Measurements from ENCODE around the gene PDCD1. TPM values are rescaled to one million over a fixed set of nuclear protein-coding genes. Genes with fewer than 3 reads are reported as not detected.
"Not testable (repeated sequence)": the region's sequence is repeated elsewhere in the genome, so short reads cannot be mapped to it uniquely, and the experiment has no call there.

PDCD1 gene
- total RNA-seq, 2 donors from 2014 or later = 22.5 to 25.4 TPM

DNA sequence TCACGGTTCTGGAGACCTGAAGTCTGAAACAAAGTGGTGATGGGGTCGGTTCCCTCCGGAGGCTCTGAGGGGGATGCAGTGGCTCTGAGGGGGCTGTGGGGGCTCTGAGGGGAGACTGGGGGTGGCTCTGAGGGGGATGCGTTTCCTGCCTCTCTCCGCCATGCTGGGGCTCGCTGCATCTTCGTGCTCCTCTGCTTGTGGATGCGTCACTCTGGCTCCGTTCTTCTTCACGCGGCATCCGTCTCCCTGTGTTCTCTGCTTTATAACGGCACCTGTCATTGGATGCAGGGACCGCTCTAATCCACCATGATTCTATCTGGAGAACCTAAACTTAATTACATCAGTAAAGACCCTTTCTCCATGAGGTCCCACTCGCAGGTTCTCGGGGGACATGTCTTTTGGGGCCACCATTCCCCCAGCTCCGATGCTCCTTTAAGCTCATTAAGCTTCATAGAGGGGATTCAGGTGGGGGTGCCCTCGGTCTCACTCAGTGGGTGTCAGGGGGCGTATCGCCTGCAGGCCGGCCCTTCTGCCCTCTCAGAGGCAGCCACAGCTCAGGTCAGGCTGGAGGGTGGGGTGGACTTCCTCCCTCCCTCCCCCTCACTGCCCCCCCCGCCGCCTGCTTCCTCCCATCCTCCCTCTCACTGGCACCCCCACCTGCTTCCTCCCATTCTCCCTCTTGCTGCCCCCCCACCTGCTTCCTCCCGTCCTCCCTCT lies 29.3 kb upstream of the PDCD1 start:
- H3K27ac Mint-ChIP-seq = peak overlapping the region in 1 of 2 donors; percentile 75

DNA sequence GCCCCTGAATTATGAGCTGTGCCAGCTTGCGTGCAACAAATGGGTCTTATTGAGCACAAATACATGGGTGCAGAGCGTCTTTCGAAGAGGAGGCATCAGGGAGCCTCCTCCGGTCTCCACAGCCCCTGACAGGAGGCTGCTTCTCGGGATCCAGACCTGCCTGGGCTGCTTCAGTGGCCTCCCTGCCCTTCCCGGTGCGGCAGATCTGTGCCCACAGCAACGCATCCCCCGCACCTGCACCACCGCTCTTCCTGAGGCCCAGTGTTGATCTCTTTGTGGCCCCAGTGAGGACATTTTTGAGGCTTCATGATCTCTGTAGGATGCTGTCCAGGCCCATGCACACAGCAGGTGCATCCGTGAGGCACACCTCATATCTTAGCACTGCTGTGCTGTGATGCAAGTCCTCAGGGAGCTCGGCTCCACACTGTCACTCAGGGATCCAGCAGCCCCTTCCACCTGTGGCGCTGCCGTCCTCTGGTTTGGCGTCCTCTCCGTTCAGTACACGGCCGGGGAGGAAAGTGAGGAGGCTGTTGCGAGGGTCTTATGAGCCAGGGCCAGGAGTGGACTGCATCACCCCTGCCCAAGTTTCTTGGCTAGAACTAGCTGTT lies 28.2 kb upstream of the PDCD1 start:
- H3K9me3 Mint-ChIP-seq = no peaks in the 10 kb centered on the region
- H3K27ac Mint-ChIP-seq = peak overlapping the region in 1 of 2 donors; percentile 77
- peaks cover 0 to 23% of the 10 kb centered on the region in 2 donors for H3K36me3 Mint-ChIP-seq
- DNase-seq (ENCODE audit: low spot score in 2 of 2) = no peak
- no peak for ATAC-seq

More for the DNA sequence above, 29.3 kb upstream of the PDCD1 start:
- DNase-seq (ENCODE audit: low spot score in 2 of 2) (no peak), ATAC-seq (no peak)
- H3K36me3 Mint-ChIP-seq = peaks cover 0 to 23% of the 10 kb centered on the region in 2 donors
- H3K9me3 Mint-ChIP-seq = no peaks in the 10 kb centered on the region

GRCh38 chr2:241885946-241886643 lies 27.4 kb upstream of the PDCD1 start:
- DNase-seq (ENCODE audit: low spot score in 2 of 2) (no peak), ATAC-seq (no peak)
- H3K9me3 Mint-ChIP-seq = no peaks in the 10 kb centered on the region
- peak overlapping the region in 1 of 2 donors; percentile 75 for H3K27ac Mint-ChIP-seq
- H3K36me3 Mint-ChIP-seq = peaks cover under 1 to 23% of the 10 kb centered on the region in 2 donors

GRCh38 chr2:241885291-241885945 lies 26.7 kb upstream of the PDCD1 start:
- DNase-seq (ENCODE audit: low spot score in 2 of 2) = no peak
- Mint-ChIP-seq H3K27ac (no peak overlapping the region), H3K9me3 (no peaks in the 10 kb centered on the region), H3K36me3 (peaks cover 5 to 23% of the 10 kb centered on the region in 2 donors)
- ATAC-seq = no peak

DNA sequence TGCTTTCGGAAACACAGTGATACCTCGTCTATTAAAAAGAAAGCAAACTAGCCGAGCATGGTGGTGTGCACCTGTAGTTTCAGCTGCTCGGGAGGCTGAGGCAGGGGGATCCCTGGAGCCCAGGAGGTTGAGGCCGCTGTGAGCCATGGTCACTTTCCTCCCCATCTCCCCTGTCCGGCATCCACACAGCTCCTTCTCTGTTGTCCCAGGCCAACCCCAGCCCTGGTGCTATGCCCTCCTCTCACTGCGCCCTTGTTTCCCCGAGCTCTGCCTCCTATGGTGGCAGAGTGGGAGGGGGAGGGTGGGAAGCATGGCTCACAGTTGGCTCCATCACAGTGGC lies 26.2 kb upstream of the PDCD1 start:
- DNase-seq (ENCODE audit: low spot score in 2 of 2) (no peak), ATAC-seq (no peak)
- no peaks in the 10 kb centered on the region for H3K9me3 Mint-ChIP-seq
- H3K27ac Mint-ChIP-seq = no peak overlapping the region
- peaks cover 5 to 23% of the 10 kb centered on the region in 2 donors for H3K36me3 Mint-ChIP-seq

DNA sequence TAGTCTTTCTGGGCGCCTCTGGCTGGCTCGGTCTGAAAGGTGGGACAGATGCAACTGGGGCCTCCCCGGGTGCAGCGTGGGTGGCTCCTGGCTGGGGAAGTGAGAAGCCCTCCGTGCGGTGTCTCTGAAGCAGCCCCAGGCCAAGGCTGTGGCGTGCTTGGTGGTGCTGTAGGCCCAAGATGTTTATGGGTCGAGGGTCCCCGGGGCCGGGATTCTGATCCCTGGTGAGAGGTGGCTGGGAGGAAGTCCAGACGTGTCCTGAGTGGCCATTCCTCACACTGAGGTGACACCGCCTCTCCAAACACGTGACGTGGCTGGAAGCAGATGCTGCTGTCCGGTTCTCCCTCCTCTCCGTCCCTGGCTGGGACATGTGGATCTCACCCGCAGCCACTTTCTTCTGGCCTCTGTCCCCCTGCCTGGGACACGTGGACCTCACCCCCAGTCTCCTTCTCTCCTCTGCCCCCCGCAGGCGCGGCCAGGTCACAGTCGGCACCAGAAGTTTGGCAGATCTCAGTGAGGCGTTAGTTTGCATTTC lies 23.5 kb upstream of the PDCD1 start:
- peak; percentile 66 to 83 for DNase-seq (ENCODE audit: low spot score in 2 of 2)

GRCh38 chr2:241880311-241881073 lies 21.8 kb upstream of the PDCD1 start:
- Mint-ChIP-seq H3K36me3 (peaks cover 5 to 15% of the 10 kb centered on the region in 2 donors), H3K9me3 (no peaks in the 10 kb centered on the region), H3K27ac (peak overlapping the region; percentile 92 to 97)
- DNase-seq (ENCODE audit: low spot score in 2 of 2) = no peak
- no peak for ATAC-seq

More for the DNA sequence above, 23.5 kb upstream of the PDCD1 start:
- ATAC-seq = peak; percentile 57 to 60
- H3K36me3 Mint-ChIP-seq = peaks cover 5 to 15% of the 10 kb centered on the region in 2 donors
- no peaks in the 10 kb centered on the region for H3K9me3 Mint-ChIP-seq
- H3K27ac Mint-ChIP-seq = peak overlapping the region; percentile 88 to 92

DNA sequence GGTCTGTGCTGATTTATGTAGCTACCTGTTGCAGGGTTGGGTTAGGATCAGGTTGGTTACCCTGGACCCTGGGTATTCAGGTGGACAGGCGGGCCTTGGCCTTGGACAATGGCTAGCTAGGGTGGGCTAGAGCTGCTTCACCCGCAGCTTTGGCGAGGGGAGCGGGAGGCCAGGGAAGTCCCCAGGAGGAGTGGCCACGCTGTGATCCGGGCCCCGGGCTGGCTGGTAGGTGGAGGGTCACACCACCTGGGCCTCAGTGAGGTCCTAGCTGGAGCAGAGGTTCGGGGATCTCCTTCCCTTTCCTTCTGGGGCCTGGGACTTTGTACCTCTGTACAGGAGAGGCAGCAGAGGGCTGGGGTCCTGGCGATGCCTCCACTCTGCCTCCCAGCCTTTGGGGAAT lies 20.6 kb upstream of the PDCD1 start:
- no peaks in the 10 kb centered on the region for H3K9me3 Mint-ChIP-seq
- no peak overlapping the region for H3K27ac Mint-ChIP-seq
- DNase-seq (ENCODE audit: low spot score in 2 of 2) = no peak
- H3K36me3 Mint-ChIP-seq = peaks cover 5 to 11% of the 10 kb centered on the region in 2 donors
- ATAC-seq = no peak

GRCh38 chr2:241877989-241878970 lies 19.6 kb upstream of the PDCD1 start:
- Mint-ChIP-seq H3K36me3 (peaks cover under 1 to 5% of the 10 kb centered on the region in 2 donors), H3K9me3 (no peaks in the 10 kb centered on the region), H3K27ac (no peak overlapping the region)
- peak in 1 of 2 donors; percentile 89 for DNase-seq (ENCODE audit: low spot score in 2 of 2)
- peak; percentile 17 to 23 for ATAC-seq

- Mint-ChIP-seq H3K36me3 (peaks cover 0 to 5% of the 10 kb centered on the region in 2 donors), H3K27ac (no peak overlapping the region), H3K9me3 (no peaks in the 10 kb centered on the region)
- no peak for ATAC-seq
- no peak for DNase-seq (ENCODE audit: low spot score in 2 of 2)
Observed at GRCh38 chr2:241877197-241877685, 18.5 kb upstream of the PDCD1 start.

DNA sequence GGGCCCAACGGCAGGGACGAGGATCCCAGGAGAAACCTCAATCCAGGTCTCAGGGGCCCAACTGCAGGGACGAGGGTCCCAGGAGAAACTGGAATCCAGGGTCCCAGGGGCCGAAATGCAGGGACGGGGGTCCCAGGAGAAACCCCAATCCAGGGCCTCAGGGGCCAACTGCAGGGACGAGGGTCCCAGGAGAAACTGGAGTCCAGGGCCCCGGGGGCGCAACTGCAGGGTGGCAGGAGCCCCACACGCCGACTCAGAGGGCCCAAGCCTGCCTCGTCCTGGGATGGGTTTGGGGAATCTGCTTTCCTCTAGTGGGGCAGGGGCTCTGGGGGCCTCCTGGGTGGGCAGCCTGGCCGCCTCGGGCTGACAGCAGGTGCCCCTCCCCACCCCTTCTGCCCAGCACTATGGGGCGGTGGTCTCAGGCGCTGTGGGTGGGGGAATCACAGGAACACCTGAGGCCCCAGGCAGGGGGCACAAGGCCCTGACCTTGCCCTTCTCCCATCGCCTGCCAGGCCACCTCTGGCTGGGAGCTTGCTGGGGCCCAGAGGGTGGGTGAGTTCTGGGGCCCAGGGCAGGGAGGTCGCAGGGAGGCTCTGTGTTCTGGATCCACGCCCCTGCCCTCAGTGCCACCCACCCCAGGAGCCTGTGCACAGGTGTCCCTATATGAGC lies 18.0 kb upstream of the PDCD1 start:
- Mint-ChIP-seq H3K9me3 (no peaks in the 10 kb centered on the region), H3K27ac (no peak overlapping the region), H3K36me3 (peaks cover 0 to 5% of the 10 kb centered on the region in 2 donors)
- ATAC-seq = no peak
- DNase-seq (ENCODE audit: low spot score in 2 of 2) = no peak

GRCh38 chr2:241875754-241876527 lies 17.2 kb upstream of the PDCD1 start:
- H3K9me3 Mint-ChIP-seq; ATAC-seq; H3K36me3 Mint-ChIP-seq; DNase-seq (ENCODE audit: low spot score in 2 of 2): not testable (repeated sequence)
- H3K27ac Mint-ChIP-seq = peak overlapping the region in 1 of 2 donors; percentile 38

DNA sequence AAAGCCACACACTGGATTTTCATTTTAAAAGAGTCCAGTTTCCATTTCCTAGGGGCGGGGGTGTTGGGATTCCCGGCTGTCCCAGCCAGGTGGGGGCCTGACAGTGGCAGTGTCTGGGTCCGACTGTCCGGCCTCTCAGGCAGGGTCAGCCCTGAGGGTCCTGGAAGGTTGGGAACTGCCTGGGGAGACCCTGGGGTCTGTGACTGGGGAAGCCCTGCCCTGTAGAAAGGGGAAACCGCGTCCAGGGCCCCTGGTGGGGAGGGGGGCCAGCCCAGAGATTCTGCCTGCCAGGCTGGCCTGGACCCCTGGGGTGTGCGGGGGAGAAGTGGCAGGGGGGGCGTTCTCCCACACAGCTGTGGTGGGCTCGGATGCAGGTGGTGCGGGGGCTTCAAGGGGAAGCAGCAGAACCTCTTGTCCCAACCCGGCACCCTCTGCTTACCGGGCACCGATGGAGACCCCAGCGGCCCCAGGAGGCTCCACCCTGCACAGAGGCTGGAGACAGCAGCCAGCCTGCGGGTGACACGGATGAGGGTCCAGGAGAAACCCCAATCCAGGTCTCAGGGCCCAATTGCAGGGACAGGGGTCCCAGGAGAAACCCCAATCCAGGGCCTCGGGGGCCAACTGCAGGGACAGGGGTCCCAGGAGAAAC lies 15.7 kb upstream of the PDCD1 start:
- DNase-seq (ENCODE audit: low spot score in 2 of 2) = no peak
- no peaks in the 10 kb centered on the region for H3K9me3 Mint-ChIP-seq
- no peaks in the 10 kb centered on the region for H3K36me3 Mint-ChIP-seq
- no peak for ATAC-seq
- no peak overlapping the region for H3K27ac Mint-ChIP-seq

DNA sequence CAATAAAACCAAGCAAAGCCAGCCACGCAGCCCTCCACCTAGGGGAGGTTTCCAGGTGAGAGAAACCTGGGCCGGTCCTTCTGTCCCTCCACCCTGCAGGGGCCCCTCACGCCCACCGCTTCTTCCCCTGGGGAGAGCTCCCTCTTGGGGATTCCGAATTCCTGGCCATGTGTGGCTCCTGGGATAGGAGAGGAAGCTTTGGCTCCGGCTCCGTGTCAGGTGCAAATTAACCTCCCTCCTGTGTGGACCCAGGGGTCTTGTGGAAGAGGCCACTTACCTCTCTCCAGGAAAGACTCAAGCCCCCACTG lies 15.1 kb upstream of the PDCD1 start:
- Mint-ChIP-seq H3K36me3 (no peaks in the 10 kb centered on the region), H3K9me3 (no peaks in the 10 kb centered on the region), H3K27ac (no peak overlapping the region)
- DNase-seq (ENCODE audit: low spot score in 2 of 2) (no peak), ATAC-seq (no peak)

Data from activated naive CD4-positive, alpha-beta T cell treated with anti-CD3 and anti-CD28 coated beads, Interleukin-2, amount 50 U/mL, for 72 hours (primary cell).